Epithelial cell of esophagus (primary cell): ENCODE measurements around the gene DDX24.
A peak's percentile ranks its signal among the peaks of the same experiment; 100 is the strongest.

Source experiments
- DNase-seq: peaks from one replicate; pipeline ENCODE4 v3.0.0; 2010; ENCODE audit warnings: low read depth
- H3K4me3 ChIP-seq: 2 replicates; pipeline ENCODE4 v1.5.1; 2011; ENCODE audit warnings: mild to moderate bottlenecking, low read length, control low read depth
- TF ChIP-seq, protein P1 (sequence below): IDR thresholded peaks from 2 replicates; pipeline ENCODE4 v1.5.1; 2011; ENCODE audit warnings: low read depth, mild to moderate bottlenecking, low read length, control low read depth, inconsistent platforms; ENCODE audit not compliant: insufficient read depth; ENCODE audit errors: missing control alignments

DDX24 gene

DNA sequence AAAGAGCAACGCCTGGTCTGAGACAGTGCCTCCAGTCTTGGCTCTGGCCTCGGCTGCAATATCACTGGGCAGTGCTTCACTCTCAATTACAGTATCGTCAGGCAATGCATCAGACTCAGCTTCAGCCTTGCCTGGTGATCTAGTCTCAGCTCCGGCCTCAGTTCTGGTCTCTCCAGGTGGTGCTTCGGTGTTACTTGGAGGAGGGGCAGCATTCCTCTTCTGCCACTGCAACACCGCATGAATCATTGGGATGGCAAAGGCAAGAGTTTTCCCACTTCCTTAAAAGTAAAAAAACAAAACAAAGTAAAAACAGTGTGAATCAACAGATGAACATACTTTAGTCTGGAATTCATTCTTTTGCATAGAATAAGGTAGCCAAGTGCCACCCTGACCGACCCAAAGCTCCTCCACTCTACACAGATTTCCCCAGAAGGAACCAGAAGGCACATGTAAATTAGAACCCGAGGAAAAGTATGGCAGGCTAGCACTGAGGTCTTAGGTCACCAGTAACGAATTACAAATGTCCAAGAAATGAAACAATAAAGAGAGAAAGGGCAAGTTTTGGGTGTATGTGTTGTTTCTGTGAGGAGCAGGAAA, 18.6 kb downstream of the DDX24 start:
- peak; percentile 93 for DNase-seq
- no peak overlapping the region for H3K4me3 ChIP-seq
- TF ChIP-seq, protein P1, sequence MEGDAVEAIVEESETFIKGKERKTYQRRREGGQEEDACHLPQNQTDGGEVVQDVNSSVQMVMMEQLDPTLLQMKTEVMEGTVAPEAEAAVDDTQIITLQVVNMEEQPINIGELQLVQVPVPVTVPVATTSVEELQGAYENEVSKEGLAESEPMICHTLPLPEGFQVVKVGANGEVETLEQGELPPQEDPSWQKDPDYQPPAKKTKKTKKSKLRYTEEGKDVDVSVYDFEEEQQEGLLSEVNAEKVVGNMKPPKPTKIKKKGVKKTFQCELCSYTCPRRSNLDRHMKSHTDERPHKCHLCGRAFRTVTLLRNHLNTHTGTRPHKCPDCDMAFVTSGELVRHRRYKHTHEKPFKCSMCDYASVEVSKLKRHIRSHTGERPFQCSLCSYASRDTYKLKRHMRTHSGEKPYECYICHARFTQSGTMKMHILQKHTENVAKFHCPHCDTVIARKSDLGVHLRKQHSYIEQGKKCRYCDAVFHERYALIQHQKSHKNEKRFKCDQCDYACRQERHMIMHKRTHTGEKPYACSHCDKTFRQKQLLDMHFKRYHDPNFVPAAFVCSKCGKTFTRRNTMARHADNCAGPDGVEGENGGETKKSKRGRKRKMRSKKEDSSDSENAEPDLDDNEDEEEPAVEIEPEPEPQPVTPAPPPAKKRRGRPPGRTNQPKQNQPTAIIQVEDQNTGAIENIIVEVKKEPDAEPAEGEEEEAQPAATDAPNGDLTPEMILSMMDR = no peak

DNA sequence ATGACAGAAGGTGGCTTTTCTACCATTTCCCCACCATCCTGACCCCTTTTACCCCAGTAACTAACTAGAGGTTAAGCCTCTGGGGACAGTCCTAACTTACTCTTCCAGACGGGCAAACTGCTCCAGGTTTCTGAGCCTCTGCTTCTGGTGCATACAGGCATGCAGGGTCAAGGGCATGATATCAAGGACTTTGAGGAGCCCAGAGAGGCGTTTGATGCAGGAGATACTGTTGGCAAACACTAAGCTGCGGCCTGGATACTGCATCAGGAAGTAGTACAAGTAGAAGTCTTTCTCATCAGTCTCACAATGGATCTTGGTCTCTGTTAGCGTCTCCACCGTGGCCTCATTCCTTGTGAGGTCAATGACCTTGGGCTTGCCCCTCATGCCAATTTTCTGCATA, 21.0 kb downstream of the DDX24 start:
- TF ChIP-seq, protein P1 = no peak
- no peak for DNase-seq
- no peak overlapping the region for H3K4me3 ChIP-seq

DNA sequence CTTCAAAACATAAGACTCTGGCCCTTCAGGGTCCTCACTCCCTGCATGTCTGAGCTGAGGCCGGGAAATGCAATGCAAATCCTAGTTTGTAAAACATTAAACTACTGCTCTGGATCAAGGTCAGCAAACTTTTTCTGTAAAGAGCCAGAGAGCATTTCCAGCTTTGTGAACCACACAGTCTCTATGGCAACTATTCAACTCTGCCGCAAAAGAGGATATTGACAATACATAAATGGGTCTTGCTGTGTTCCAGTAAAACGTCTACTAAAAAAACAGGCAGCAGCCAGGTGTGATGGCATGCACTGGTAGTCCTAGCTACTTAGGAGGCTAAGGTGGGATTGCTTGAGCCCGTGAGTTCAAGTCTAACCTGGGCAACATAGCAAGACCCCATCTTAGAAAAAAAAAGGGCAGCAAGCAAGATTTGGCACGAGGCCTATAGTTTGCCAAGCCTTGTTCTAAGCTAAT, 22.3 kb downstream of the DDX24 start:
- TF ChIP-seq, protein P1 = no peak
- DNase-seq = no peak
- no peak overlapping the region for H3K4me3 ChIP-seq

DNA sequence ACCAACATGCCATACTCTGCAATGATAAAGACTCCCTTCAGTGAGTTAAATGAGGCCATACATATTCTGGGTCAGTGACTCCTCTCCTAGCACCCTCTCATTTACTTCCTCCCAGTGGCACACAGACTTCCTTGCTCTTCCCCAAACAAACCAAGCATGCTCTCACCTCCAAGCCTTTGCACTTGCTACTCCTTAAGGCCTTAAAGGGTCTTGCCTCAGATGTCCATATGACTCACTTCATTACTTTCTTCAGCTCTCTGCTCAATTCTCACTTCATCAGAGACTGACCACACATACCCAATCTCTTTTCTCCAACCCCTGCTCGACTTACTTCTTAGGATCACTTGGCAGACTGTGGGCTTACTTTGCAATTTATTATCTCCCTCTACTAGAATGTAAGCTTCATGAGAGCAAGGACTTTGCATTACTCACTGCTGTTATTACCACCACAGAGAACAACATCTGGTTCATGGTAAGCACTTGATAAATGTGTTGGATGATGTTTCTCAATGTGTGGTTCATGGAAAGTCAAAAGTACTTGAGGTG, 22.8 kb downstream of the DDX24 start:
- TF ChIP-seq, protein P1 = no peak
- no peak for DNase-seq
- no peak overlapping the region for H3K4me3 ChIP-seq

DNA sequence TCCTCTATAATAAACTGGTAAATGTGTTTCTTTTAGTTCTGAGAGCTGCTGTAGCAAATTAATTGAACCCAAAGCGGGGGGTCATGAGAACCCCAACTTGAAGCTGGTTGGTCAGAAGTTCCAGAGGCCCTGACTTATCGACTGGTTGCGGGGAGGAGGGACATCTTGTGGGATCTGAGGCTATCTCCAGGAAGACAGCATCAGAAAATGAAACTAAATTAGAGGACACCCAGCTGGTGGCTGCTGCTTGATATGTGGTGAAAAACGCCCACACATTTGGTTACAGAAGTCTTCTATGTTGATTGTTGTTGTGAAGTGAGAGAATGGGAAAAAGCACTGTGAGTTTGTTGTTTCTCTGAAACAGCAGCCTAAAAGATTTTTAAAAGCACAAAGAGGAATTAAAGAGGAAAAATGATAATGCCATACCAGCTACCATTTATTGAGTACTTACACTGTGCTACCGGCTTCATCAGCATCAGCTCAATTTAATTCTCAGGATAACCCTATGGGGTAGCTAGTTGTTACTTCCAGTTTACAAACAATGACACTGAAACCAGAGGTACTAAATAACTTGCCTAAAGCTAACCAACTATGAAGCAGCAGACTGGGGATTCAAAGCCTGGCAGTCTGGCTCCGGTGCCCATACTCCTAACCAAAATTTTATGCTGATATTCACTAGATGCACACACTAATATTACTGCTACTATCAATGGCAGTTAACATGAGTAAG, 24.3 kb downstream of the DDX24 start:
- H3K4me3 ChIP-seq = no peak overlapping the region
- DNase-seq = no peak
- TF ChIP-seq, protein P1 = no peak

DNA sequence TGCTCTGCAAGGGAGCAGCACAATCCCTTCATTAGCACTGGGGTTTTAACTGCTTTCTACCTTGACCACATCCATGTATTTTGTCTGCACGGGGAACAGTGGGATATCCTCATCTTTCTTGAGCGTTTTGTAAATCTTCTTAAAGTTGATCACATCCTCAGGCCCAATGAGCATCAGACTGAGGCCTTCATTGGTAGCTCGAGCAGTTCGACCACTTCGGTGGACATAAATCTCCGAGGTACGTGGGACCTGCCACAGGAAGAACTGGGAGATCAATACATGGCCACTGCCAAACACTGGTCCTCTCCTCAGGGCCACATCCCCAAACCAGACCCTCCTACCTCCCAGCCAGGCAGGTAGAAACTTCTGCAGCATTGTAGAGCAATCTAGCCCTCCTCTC, 26.1 kb downstream of the DDX24 start:
- TF ChIP-seq, protein P1 = no peak
- no peak overlapping the region for H3K4me3 ChIP-seq
- no peak for DNase-seq
